ENCODE measurements around the gene CA5B. TPM values are rescaled to one million over a fixed set of nuclear protein-coding genes. Genes with fewer than 3 reads are reported as not detected.

The CA5B gene, protein sequence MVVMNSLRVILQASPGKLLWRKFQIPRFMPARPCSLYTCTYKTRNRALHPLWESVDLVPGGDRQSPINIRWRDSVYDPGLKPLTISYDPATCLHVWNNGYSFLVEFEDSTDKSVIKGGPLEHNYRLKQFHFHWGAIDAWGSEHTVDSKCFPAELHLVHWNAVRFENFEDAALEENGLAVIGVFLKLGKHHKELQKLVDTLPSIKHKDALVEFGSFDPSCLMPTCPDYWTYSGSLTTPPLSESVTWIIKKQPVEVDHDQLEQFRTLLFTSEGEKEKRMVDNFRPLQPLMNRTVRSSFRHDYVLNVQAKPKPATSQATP
- 9.2 and 13.0 TPM in 2 replicates for total RNA-seq

DNA sequence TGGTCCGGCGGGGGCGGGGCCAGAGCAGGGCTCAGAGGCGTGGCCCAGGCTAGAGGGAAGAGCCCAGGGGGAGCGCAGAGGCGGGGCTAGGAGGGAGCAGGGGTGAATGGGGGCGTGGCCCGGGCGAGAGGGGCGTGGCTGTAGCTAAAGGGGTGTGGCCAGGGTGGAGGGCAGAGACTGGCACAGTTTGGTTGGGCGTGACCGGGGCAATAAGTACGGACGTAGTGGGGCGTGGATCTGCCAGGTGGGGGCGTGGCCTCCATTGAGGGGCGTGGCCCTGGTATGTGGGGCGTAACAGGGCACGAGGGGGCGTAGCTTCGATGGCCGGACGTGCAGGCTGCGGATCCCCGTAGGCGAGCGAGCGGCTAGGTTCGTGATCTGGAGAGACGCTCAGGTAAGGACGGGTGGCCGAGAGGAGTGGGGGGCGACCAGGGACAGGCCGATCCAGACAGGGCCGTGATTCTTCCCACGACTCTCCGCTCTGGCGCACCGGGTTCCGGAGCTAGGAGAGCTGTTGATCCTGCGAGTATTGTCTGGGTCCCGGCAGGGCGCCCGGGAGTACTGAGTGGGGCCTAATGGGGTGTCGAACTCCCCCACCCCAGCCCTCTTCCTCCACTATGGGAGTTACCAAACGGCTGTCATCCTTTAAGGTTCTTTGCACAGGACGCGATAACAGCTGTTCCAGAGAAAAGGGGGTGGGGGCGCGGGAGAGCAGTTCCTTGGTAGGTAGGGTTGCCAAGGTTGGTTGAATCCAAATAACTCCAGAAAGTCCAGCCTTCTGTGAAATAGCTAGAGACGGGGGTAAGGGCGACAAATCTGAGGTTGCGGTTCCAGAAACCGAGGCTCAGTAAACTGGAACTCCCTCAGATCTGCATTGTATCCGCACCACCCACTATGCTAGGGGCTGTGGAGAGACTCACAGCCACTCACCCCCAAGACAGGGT lies at the start of gene CA5B:
Gene CA5B, plus strand, starts transcription at position 312 of the 944 bp plus-strand sequence. CDS start 11,754 bp downstream, outside the sequence.

DNA sequence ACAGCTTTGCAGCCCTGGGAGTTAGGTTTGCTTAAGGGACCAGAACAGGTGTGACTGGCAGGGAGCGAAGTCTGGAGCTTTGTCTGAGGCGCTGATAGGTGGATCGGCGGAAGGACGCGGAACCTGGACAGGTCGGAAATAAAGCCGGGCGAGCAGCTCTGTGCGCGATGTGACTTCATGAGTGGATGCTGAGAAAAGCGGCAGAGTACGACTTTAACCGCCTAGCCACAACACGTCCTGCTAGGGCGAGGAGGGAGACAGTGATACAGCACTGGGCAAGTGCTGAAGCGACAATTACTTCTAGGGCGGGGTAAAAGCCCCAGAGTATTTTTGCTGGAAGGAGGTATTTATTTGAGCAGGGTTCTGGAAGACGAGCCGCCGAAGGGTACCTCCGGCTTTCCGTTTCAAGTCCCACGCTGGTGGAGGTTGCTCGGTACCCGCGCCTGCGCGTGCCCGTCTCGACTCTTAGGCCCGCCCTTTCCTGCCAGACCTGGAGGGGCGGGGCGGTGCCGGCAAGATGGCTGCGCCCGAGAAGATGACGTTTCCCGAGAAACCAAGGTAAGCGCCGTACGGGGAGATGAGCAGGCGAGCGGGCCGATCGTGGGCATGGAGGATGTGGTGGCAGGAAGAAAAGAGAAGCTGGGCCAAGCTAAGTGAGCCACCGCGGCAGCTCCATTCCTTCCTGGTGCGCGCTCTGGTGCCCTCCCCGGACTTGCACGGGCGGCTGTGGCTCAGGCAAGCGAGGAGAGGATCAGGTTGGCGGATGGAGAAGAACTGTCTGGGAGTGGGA lies 52.1 kb downstream of the CA5B start, which contains the start of gene ZRSR2:
Gene ZRSR2, plus strand, starts transcription at position 506 of the 790 bp plus-strand sequence. Its CDS starts 12 bp downstream, at position 518.

Small RNAs within 50 kb of the gene (small RNA-seq; reads per million reads assigned to genes)
- gene RF00409, result not detected

Other genes starting within 250 kb of the CA5B start
- gene PIR, start 244.9 kb upstream of the CA5B start, total RNA-seq, result 2.0 and 2.5 TPM in 2 replicates
- gene BMX, start 237.5 kb upstream of the CA5B start, total RNA-seq, result not detected in 2 replicates
- gene ACE2, start 137.3 kb upstream of the CA5B start, total RNA-seq, result 0.11 and 0.39 TPM in 2 replicates
- gene CLTRN, start 73.5 kb upstream of the CA5B start, total RNA-seq, result 0.43 and 0.79 TPM in 2 replicates
- gene ZRSR2, start 52.2 kb downstream of the CA5B start, total RNA-seq, result 2.7 and 2.9 TPM in 2 replicates
- gene AP1S2, start 116.5 kb downstream of the CA5B start, total RNA-seq, result 13.0 and 24.1 TPM in 2 replicates

Measured in placental epithelial cell (primary cell).